ENCODE data around the gene SLFN5. TPM values are rescaled to one million over a fixed set of nuclear protein-coding genes. Genes with fewer than 3 reads are reported as not detected.
"Not testable (repeated sequence)": the region's sequence is repeated elsewhere in the genome, so short reads cannot be mapped to it uniquely, and the experiment has no call there.

Gene SLFN5
- 16.3 TPM in 2 replicates for total RNA-seq

- peak; percentile 92 to 95 for DNase-seq (ENCODE audit: low read depth in 2 of 2)
These were observed at the start of gene SLFN5 for GRCh38 chr17:35242805-35243560. Gene SLFN5, plus strand, starts transcription at chr17:35243072. Its CDS starts 15,619 bp downstream, at chr17:35258691.

DNA sequence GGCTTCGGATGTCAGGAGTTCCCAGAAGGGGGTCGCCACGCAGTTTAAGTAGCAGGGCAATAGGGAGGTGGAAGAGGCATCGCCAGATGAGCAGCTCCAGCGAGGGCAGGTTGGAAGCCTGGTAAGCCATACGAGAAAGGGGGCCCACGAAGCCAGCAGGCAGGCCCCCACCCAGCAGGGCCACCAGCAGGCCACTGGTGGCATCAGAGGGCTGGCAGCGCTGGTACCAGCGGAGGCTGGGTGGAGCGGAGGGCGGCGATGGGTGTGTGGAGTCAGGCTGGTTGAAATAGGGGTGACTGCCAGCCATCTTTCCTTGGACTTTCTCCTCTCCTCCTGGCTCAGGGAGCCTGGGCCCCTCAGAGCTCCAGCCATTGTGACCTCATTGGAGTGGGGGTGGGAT is 48.9 kb upstream of the SLFN5 start, which contains the start of gene SLC35G3:
TSS of gene SLC35G3 (minus strand) at position 393 of the 400 bp plus-strand sequence. CDS start at position 307, 86 bp downstream.
- DNase-seq (ENCODE audit: low read depth in 2 of 2) = not testable (repeated sequence)

- not testable (repeated sequence) for DNase-seq (ENCODE audit: low read depth in 2 of 2)
These were observed 47.8 kb upstream of the SLFN5 start for GRCh38 chr17:35195062-35195461.

DNA sequence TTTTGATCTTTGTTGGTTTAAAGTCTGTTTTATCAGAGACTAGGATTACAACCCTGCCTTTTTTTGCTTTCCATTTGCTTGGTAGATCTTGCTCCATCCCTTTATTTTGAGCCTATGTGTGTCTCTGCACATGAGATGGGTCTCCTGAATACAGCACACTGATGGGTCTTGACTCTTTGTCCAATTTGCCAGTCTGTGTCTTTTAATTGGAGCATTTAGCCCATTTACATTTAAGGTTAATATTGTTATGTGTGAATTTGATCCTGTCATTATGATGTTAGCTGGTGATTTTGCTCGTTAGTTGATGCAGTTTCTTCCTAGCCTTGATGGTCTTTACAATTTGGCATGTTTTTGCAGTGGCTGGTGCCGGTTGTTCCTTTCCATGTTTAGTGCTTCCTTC is 40.3 kb upstream of the SLFN5 start:
- DNase-seq (ENCODE audit: low read depth in 2 of 2) = not testable (repeated sequence)

DNA sequence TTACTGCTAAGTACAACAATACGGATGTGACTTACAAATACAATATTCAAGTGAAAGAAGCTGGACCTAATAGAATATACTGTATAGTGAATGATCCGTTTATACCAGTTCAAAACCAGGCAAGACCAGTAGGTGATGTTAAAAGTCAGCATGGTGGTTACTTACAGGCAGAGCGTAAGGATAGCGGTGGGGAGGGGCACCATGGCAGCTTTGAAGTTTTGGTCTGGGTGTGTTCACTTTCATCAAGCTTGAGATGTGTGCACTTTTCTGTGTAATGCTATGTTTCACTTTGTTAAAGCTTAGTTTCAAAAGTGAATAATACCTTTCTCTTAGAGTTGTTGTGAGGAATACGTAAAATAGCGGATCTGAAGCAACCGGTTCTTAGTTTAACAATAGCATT is 32.1 kb upstream of the SLFN5 start:
- no peak for DNase-seq (ENCODE audit: low read depth in 2 of 2)

- peak in 1 of 2 donors; percentile 29 for DNase-seq (ENCODE audit: low read depth in 2 of 2)
These were observed 30.2 kb upstream of the SLFN5 start for GRCh38 chr17:35212668-35213067.

DNA sequence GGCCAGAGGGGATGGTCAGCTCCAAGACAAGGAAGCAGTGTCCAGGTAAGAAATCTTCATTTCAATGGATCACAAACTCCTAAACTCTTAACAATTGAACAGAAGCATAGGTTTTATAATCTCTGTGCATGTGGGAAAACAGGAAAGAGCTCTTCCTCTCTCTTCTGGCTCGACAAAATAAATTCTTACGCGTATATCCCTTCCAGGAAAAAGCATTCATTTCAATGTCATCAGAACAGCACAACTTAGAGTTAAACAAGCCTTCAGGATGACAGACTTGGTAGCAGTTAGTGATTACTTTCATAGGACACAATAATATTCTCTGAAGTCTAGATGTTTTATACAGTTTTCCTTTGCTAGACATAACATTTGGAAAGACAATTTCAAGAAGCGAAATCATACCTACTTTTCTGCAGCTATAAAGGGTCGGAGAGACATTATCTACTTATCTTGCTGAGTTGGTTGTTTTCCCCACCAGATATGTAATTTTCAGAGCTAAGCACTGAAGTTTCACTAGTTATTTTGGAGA is 29.4 kb upstream of the SLFN5 start:
- DNase-seq (ENCODE audit: low read depth in 2 of 2) = peak; percentile 38 to 56

DNA sequence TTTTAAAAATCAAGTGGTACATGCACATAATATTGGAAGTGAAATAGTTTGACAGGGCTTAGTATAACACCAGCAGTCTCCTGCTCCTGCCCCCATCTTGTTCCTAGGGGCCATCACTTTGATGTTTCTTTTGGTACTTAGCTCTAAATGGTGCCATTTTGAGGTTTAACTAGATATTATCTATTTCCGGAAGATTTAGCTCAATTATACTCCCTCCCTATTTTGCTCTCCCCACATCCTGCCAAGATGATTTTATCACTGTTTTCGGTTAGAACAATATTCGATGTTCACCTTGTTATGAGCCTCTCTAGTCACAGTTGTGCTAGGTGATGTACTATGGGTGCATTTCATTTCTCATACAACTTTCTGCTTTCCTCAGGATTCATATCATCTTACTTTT is 28.7 kb upstream of the SLFN5 start:
- no peak for DNase-seq (ENCODE audit: low read depth in 2 of 2)

- peak in 1 of 2 donors; percentile 17 for DNase-seq (ENCODE audit: low read depth in 2 of 2)
These were observed 28.1 kb upstream of the SLFN5 start for GRCh38 chr17:35214631-35215273.

DNA sequence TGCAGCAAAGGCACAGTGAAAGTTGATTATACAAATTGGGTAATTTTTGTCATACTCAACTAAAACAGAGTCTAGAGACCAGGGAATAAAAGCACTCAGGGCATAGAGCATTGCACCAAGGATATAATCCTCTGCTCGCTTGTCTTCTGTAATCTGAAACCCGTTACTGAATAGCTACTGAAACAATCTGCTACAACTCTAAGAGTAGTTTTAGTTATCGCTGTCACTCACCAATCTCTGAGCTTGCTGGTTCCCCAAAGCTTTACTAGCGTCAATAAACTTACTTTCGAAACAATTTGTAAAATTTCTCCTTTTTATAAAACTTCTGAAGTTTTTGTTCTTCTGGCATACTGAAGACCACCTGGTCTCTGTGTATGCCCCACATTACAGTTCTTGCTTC is 25.8 kb upstream of the SLFN5 start:
- DNase-seq (ENCODE audit: low read depth in 2 of 2) = no peak

- peak in 1 of 2 donors; percentile 35 for DNase-seq (ENCODE audit: low read depth in 2 of 2)
These were observed 24.0 kb upstream of the SLFN5 start for GRCh38 chr17:35218915-35219314.

DNA sequence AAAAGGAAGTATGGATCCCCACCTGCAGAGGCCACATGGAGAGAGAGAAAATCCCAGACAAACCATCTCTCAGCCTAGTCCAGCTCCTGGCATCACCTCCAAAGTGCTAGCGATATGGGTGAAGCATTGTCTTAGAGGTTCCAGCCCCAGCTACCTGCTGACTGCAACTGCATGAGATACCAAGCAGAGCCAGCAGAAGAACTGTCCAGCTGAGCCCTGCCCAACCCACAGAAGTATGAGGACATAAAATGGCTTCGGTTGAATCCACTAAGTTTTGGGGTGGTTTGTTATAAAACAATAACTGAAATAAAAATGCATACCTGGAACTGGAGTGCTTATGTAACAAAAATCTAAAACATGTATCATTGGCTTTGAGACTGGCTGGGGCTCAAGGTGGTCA is 20.4 kb upstream of the SLFN5 start:
- DNase-seq (ENCODE audit: low read depth in 2 of 2) = no peak

GRCh38 chr17:35224436-35224835 is 18.4 kb upstream of the SLFN5 start:
- no peak for DNase-seq (ENCODE audit: low read depth in 2 of 2)

GRCh38 chr17:35227546-35227945 is 15.3 kb upstream of the SLFN5 start:
- DNase-seq (ENCODE audit: low read depth in 2 of 2) = no peak

- DNase-seq (ENCODE audit: low read depth in 2 of 2) = no peak
These were observed 13.2 kb upstream of the SLFN5 start for GRCh38 chr17:35229638-35230037.

- not testable (repeated sequence) for DNase-seq (ENCODE audit: low read depth in 2 of 2)
These were observed 8.6 kb upstream of the SLFN5 start for GRCh38 chr17:35234315-35234714.

DNA sequence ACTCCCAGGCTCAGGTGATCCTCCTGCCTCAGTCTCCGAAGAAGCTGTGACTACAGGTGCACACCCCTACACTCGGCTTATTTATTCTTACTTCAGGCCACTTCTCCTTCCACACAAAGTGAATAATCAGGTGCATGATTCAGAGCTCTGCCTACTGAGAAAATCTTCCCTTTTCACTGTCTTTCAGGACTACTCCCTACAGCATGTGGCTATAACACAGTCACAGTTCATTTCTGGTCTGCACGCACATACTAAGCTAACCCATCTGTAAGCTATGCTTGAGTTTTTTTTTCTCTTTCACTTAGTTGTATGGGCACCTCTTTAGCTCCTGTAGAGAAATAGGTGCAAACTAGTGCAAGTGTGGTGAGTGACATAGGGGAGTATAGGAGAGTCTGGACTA is 7.6 kb upstream of the SLFN5 start:
- no peak for DNase-seq (ENCODE audit: low read depth in 2 of 2)

DNA sequence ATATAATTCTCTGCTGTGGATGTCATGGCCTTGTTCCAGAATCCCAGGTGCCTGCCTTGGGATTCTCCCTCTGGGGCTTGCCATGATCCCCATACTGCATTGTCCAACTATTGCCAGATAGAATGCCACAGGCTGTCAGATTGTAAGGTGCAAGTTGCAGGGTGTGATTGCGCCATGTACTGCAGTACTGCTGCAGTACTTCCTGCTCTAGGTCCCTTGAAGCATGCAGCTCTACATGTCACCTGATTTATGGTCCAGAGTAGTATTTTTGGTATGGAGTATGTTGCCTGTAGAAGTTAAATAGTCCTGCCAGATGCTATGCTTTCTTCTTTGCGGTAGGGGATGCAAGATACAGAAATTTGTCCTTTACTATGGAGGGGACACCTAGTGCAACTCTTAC is 7.0 kb upstream of the SLFN5 start:
- no peak for DNase-seq (ENCODE audit: low read depth in 2 of 2)

DNA sequence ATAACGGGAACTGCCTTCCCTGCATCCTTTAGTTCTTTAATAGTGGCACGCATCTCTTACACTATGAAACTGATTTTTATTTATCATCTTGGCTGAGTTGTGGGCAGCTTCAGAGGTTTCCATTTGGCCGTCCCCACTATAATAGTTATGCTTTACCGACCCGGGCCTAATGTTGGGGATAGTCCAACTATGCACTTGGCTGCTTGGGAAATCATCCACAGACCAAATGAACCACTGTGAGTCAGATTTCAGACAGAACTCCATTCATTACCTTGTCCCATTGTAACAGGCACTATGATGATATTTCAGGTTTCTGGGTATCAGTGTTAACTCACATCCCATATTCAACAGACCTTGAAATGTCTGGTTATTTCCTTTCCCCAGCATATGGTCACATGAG is 6.1 kb upstream of the SLFN5 start:
- DNase-seq (ENCODE audit: low read depth in 2 of 2) = no peak

DNA sequence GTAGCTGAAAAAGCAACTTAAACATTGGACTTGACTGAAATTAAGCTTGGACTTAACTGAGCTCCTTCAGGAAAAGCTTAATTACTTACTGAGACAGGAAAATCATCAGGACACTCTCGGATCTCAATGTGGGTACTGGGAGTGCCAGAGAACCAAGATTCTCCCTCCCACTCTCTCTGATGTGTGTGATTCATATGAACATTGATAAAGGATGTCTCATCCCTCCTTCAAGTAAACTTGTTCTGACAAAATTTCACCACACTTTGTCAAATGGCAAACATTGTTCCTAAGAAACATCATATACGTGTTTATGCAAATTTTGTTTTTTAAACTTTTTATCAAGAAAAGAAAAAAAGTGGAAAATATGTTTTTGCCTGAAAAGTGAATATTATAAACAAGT is 4.1 kb upstream of the SLFN5 start:
- DNase-seq (ENCODE audit: low read depth in 2 of 2) = peak in 1 of 2 donors; percentile 14

DNA sequence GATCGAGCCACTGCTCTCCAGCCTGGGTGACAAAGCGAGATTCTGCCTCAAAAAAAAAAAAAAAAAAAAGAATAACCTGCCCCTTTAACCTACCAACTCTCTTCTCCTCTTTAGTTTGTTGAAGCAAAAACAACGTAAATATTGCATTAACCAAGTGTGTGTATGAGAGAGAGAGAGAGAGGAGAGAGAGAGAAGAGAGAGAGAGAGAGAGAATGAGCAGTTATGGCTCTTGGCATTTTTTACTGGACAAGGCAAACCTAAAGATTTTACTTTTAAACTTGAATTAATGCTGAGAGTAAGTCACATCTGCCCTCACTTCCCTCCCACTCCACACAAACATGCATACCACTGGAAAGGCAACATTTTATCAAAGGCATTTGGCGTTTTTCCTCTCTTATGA is 3.0 kb upstream of the SLFN5 start:
- no peak for DNase-seq (ENCODE audit: low read depth in 2 of 2)

DNA sequence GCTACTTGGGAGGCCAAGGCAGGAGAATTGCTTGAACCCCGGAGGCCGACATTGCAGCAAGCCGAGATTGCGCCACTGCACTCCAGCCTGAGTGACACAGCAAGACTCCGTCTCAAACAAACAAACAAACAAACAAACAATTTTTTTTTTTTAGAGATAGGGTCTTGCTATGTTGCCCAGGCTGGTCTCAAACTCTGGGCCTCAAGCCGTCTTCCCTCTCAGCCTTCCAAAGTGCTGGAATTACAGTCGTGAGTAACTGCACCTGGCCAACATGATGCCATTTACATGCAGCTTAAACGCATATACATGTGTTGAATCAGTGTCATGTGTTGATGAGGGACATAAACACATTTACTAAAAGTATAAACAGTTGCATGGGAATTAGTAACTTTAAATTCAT is 2.0 kb upstream of the SLFN5 start:
- no peak for DNase-seq (ENCODE audit: low read depth in 2 of 2)

- no peak for DNase-seq (ENCODE audit: low read depth in 2 of 2)
These were observed 1.4 kb upstream of the SLFN5 start for GRCh38 chr17:35241520-35241919.
